ENCODE results near the gene COLQ. TPM values are rescaled to one million over a fixed set of nuclear protein-coding genes. Genes with fewer than 3 reads are reported as not detected.
A peak's percentile ranks its signal among the peaks of the same experiment; 100 is the strongest.

The COLQ gene
- 1 to 10 TPM in 7 of 9 donors, under 1 TPM in 1, not detected in 1; 0.60 to 3.2 (median 2.0) TPM for total RNA-seq
- 1 to 10 TPM; 1.1 to 7.7 (median 7.3) TPM for polyA plus RNA-seq
- long read RNA-seq, donor 1, result 0 reads
- long read RNA-seq, donor 2, result 0 reads
- long read RNA-seq, donor 3, result 0 reads
- long read RNA-seq, donor 4, result 0 reads
- long read RNA-seq, donor 5, partial matches to known transcripts, result 0 of 1 reads
- long read RNA-seq, donor 5, other reads (novel, unspliced or antisense), result 1 of 1 reads
- long read RNA-seq, donor 6, result 0 reads
- long read RNA-seq, donor 7, result 0 reads
- long read RNA-seq, donor 8, result 0 reads
- long read RNA-seq, donor 9, result 0 reads
- long read RNA-seq, donor 10, result 0 reads

GRCh38 chr3:15521573-15521965, at the start of gene COLQ:
TSS of gene COLQ (minus strand) at chr3:15521706. CDS start at chr3:15521625, 81 bp downstream.
- Histone ChIP-seq H3K9me3 (replicated peaks in 1 of 3) (no peaks in the 10 kb centered on the region), H3K4me3 (no peak within 1 kb of the TSS), H3K27ac (no peak within 1 kb of the TSS), H3K4me1 (replicated peaks in 1 of 2) (no peaks in the 10 kb centered on the region), H3K36me3 (replicated peaks in 1 of 2) (no peaks in the 10 kb centered on the region), H3K27me3 (no peaks in the 10 kb centered on the region)
- intact Hi-C loops (cut with DNase I), result no loop called here
- WGBS, 4 donors, result 56 to 77% (median 60%) methylated on average over 6 of the region's 6 CpGs
- no peak for DNase-seq
- TF ChIP-seq CTCF (IDR thresholded peaks at IDR 0.05), result no peak
- TF ChIP-seq POLR2A (IDR thresholded peaks at IDR 0.05), result no peak

- peak overlapping the region in 3 of 5 donors; percentile 23 to 62 (median 54) for H3K27ac ChIP-seq
- DNase-seq, result peak in 2 of 7 donors; percentile 21 to 27
- no peaks in the 10 kb centered on the region for H3K27me3 ChIP-seq
- TF ChIP-seq POLR2A (IDR thresholded peaks at IDR 0.05) (no peak), CTCF (IDR thresholded peaks at IDR 0.05) (no peak)
- H3K36me3 ChIP-seq (replicated peaks in 1 of 2), result peaks cover 0 to 70% of the 10 kb centered on the region in 2 donors
- no peaks in the 10 kb centered on the region for H3K9me3 ChIP-seq (replicated peaks in 1 of 3)
- intact Hi-C loops (cut with DNase I), result no loop called here
- 36 to 63% (median 42%) methylated on average over 1 of the region's 1 CpG for WGBS, 4 donors
- H3K4me3 ChIP-seq, result no peak overlapping the region
- H3K4me1 ChIP-seq (replicated peaks in 1 of 2), result peaks cover 0 to 13% of the 10 kb centered on the region in 2 donors
These were observed 41.7 kb upstream of the COLQ start for GRCh38 chr3:15563190-15563589.

GRCh38 chr3:15562560-15562959, 41.1 kb upstream of the COLQ start:
- DNase-seq, result no peak
- Histone ChIP-seq H3K27ac (peak overlapping the region in 2 of 5 donors; percentile 54 to 62), H3K27me3 (no peaks in the 10 kb centered on the region), H3K9me3 (replicated peaks in 1 of 3) (no peaks in the 10 kb centered on the region), H3K4me1 (replicated peaks in 1 of 2) (peaks cover 0 to 19% of the 10 kb centered on the region in 2 donors), H3K36me3 (replicated peaks in 1 of 2) (peaks cover 0 to 64% of the 10 kb centered on the region in 2 donors), H3K4me3 (no peak overlapping the region)
- 85 to 93% (median 93%) methylated on average over 5 of the region's 5 CpGs for WGBS, 4 donors
- no peak for TF ChIP-seq CTCF (IDR thresholded peaks at IDR 0.05)
- TF ChIP-seq POLR2A (IDR thresholded peaks at IDR 0.05), result no peak
- intact Hi-C loops (cut with DNase I), result no loop called here

GRCh38 chr3:15558581-15558980, 37.1 kb upstream of the COLQ start:
- H3K9me3 ChIP-seq (replicated peaks in 1 of 3), result no peaks in the 10 kb centered on the region
- TF ChIP-seq CTCF (IDR thresholded peaks at IDR 0.05), result no peak
- TF ChIP-seq POLR2A (IDR thresholded peaks at IDR 0.05), result no peak
- H3K4me3 ChIP-seq, result no peak overlapping the region
- peaks cover 0 to 36% of the 10 kb centered on the region in 2 donors for H3K36me3 ChIP-seq (replicated peaks in 1 of 2)
- H3K27ac ChIP-seq, result no peak overlapping the region
- no peak for DNase-seq
- H3K27me3 ChIP-seq, result no peaks in the 10 kb centered on the region
- 76 to 91% (median 86%) methylated on average over 9 of the region's 9 CpGs for WGBS, 4 donors
- intact Hi-C loops (cut with DNase I), result loop anchor here (5.0 to 10.0 kb wide), 3 partner anchors 124 to 354 kb away; partner anchors contain the start of gene CAPN7 (in 1 of the 2)
- peaks cover 0 to 22% of the 10 kb centered on the region in 2 donors for H3K4me1 ChIP-seq (replicated peaks in 1 of 2)

All from adrenal gland (tissue), 19 donors.